ENCODE measurements around the gene PLCH1. TPM values are rescaled to one million over a fixed set of nuclear protein-coding genes. Genes with fewer than 3 reads are reported as not detected.

The PLCH1 gene
- total and polyA plus RNA-seq, 2 of the 8 experiments (the other 6 are each of a cell fraction or from before 2014, with no cell fraction given): 5.8 to 17.2 TPM

- Histone ChIP-seq H4K20me1 (replicated peaks in 1 of 2; ENCODE audit: control insufficient read depth in 1 of 2, insufficient read depth in 2 of 2, low read length in 2 of 2) (no peaks in the 10 kb centered on the region), H3K4ac (replicated peaks; ENCODE audit: insufficient read length, low read depth, low read length) (no peak overlapping the region), H3K18ac (ENCODE audit: extremely low read depth, low read length) (no peak overlapping the region), H2BK12ac (ENCODE audit: low read depth, low read length) (no peak overlapping the region), H2AK5ac (ENCODE audit: low read depth, low read length) (no peak overlapping the region), H3K4me1 (replicated peaks in 1 of 4; ENCODE audit: control insufficient read depth in 3 of 4, insufficient read depth in 4 of 4, low read length in 3 of 4) (peaks cover 0 to 3% (median 0%) of the 10 kb centered on the region in 4 experiments; a peak in 1 of 7 replicates), H4K8ac (ENCODE audit: extremely low read depth, insufficient read depth, low read length) (no peak overlapping the region), H3K79me1 (ENCODE audit: low read depth, low read length) (no peaks in the 10 kb centered on the region), H2BK120ac (replicated peaks; ENCODE audit: low read depth, low read length) (no peak overlapping the region), H3K36me3 (ENCODE audit: control insufficient read depth in 2 of 4, insufficient read depth in 4 of 4, low read length in 3 of 4) (no peaks in the 10 kb centered on the region), H2AFZ (ENCODE audit: low read length) (no peak overlapping the region), H2BK15ac (ENCODE audit: low read length) (no peak overlapping the region), H3K9me3 (ENCODE audit: insufficient read depth in 2 of 2, low read depth in 1 of 2, low read length in 1 of 2) (no peaks in the 10 kb centered on the region), H3K23ac (ENCODE audit: insufficient read length) (no peak overlapping the region), H3K79me2 (ENCODE audit: control insufficient read depth in 1 of 2, insufficient read depth in 2 of 2, low read length in 2 of 2) (no peaks in the 10 kb centered on the region), H2BK5ac (ENCODE audit: low read depth, low read length) (no peak overlapping the region), H3K4me3 (ENCODE audit: extremely low read depth in 1 of 4, insufficient read depth in 2 of 4, low read depth in 3 of 4, low read length in 4 of 4) (no peak overlapping the region), H3K4me2 (ENCODE audit: insufficient read depth in 1 of 2, low read depth in 2 of 2, low read length in 2 of 2) (no peak overlapping the region), H3K27me3 (replicated peaks in 1 of 4; ENCODE audit: control insufficient read depth in 3 of 4, extremely low read depth in 1 of 4, insufficient read depth in 3 of 4, low read length in 3 of 4) (no peaks in the 10 kb centered on the region), H3K27ac (ENCODE audit: low read depth, low read length) (no peak overlapping the region), H2BK20ac (ENCODE audit: low read length) (no peak overlapping the region), H3K9ac (replicated peaks in 1 of 4; ENCODE audit: extremely low read depth in 1 of 4, low read depth in 3 of 4, low read length in 3 of 4) (no peak overlapping the region), H4K91ac (replicated peaks; ENCODE audit: insufficient read length, low read length) (no peak overlapping the region), H3K23me2 (ENCODE audit: low read depth, low read length) (no peaks in the 10 kb centered on the region), H3K14ac (ENCODE audit: insufficient read length) (no peak overlapping the region), H3K56ac (replicated peaks; ENCODE audit: insufficient read length, low read depth, low read length) (no peak overlapping the region), H4K5ac (ENCODE audit: insufficient read length, low read depth, low read length) (no peak overlapping the region)
- CTCF ChIA-PET (ENCODE audit: partially characterized antibody): no interaction called here
- POLR2A ChIA-PET (ENCODE audit: partially characterized antibody): no interaction called here
- FAIRE-seq: no peak
- DNase-seq (ENCODE audit: low read depth in 1 of 2, low spot score in 2 of 2): no peak
- TF ChIP-seq KDM1A (IDR thresholded peaks at IDR 0.05; ENCODE audit: borderline replicate concordance, low read length) (no peak), NANOG (IDR thresholded peaks at IDR 0.05; ENCODE audit: insufficient read depth, low read depth, low read length, poor library complexity, severe bottlenecking) (no peak), SUZ12 (IDR thresholded peaks at IDR 0.05; ENCODE audit: low read length) (no peak), ATF2 (IDR thresholded peaks at IDR 0.05; ENCODE audit: low read length) (no peak), JUND (IDR thresholded peaks at IDR 0.05; ENCODE audit: low read length) (no peak), CTCF (IDR thresholded peaks at IDR 0.05; ENCODE audit: control extremely low read depth in 1 of 3, insufficient read depth in 1 of 3, low read depth in 1 of 3, low read length in 3 of 3) (no peak), GABPA (IDR thresholded peaks at IDR 0.05; ENCODE audit: borderline replicate concordance, insufficient read depth, low read length) (no peak), TEAD4 (IDR thresholded peaks at IDR 0.05; ENCODE audit: low read depth, low read length) (no peak), BCL11A (IDR thresholded peaks at IDR 0.05; ENCODE audit: low read depth in 2 of 2, low read length in 2 of 2) (no peak), CHD2 (IDR thresholded peaks at IDR 0.05; ENCODE audit: low read length) (no peak)
These were observed 405.8 kb downstream of the PLCH1 start for GRCh38 chr3:155339052-155339451.

Data from H1 (cell line).